K562 (cell line): ENCODE data around the gene HADH. TPM values are rescaled to one million over a fixed set of nuclear protein-coding genes. Genes with fewer than 3 reads are reported as not detected.

Source experiments
- ATAC-seq: fragments of 200-7000 bp; cut with Tn5 transposase; 3 replicates; pipeline ENCODE4 v1.9.1; 2020; ENCODE audit warnings: moderate library complexity
- BruUV-seq: library from RNA; stranded (reverse); fragments of 400-500 nt; replicated peaks from 2 replicates; lab custom pipeline; 2021; lab: Mats Ljungman, UMichigan
- CTCF ChIA-PET: fragments of 300-600 bp; formaldehyde crosslinking; extraction: SDS; loops from one replicate; lab custom pipeline; 2021; ENCODE audit warnings: low intra/inter-chr PET ratio; lab: Yijun Ruan, JAX
- POLR2A ChIA-PET: fragments of 300-600, 350-650 bp; sonication (Branson Sonifier 250); formaldehyde crosslinking; extraction: SDS; loops from one replicate; lab custom pipeline; 2021; ENCODE audit warnings: antibody characterized with exemption, inconsistent platforms; lab: Yijun Ruan, JAX
- DNase-seq, 4 experiments: peaks; one replicate each; pipeline versions ENCODE4 v3.0.0 to v3.0.0-alpha.2; 2011 to 2018; ENCODE audit warnings: low spot score in 3 of 4, mixed read lengths in 3 of 4; ENCODE audit errors: extremely low read depth in 1 of 4
- FAIRE-seq: peaks from 2 replicates; lab custom pipeline; 2011; peaks lifted over from hg19 to GRCh38; lab: Jason Lieb, UNC
- H2AFZ ChIP-seq: 2 replicates; pipeline ENCODE4 v1.6.0; 2011; ENCODE audit warnings: low read depth, low read length, control low read depth, inconsistent platforms
- H3K27ac ChIP-seq: fragments of 200-600 bp; 3 replicates; pipeline ENCODE4 v1.8.0; 2011; ENCODE audit warnings: low read depth, mild to moderate bottlenecking, control low read depth, inconsistent platforms, low read length, moderate library complexity, mixed read lengths; ENCODE audit errors: extremely low read depth
- H3K27me3 ChIP-seq, 2 experiments: fragments of 300-600 bp in 1 of 2; 2 replicates in 1 of 2; 3 replicates in 1 of 2; pipeline versions ENCODE4 v1.6.0 to v1.8.0; 2011; ENCODE audit warnings: inconsistent platforms in 2 of 2, low read length in 2 of 2, mild to moderate bottlenecking in 1 of 2, mixed read lengths in 1 of 2, moderate library complexity in 1 of 2; ENCODE audit not compliant: control insufficient read depth in 2 of 2, insufficient read depth in 2 of 2
- H3K36me3 ChIP-seq: fragments of 300-600 bp; 3 replicates; pipeline ENCODE4 v1.8.0; 2011; ENCODE audit warnings: mild to moderate bottlenecking, low read length, inconsistent platforms; ENCODE audit not compliant: control insufficient read depth, insufficient read depth
- H3K4me1 ChIP-seq, 2 experiments: fragments of 200-600 bp in 1 of 2; replicated peaks in 1 of 2; 2 replicates in 1 of 2; 3 replicates in 1 of 2; pipeline versions ENCODE4 v1.5.1 to v1.8.0; 2011; ENCODE audit warnings: inconsistent platforms in 2 of 2, low read length in 2 of 2, mild to moderate bottlenecking in 1 of 2, mixed read lengths in 1 of 2, moderate library complexity in 1 of 2; ENCODE audit not compliant: control insufficient read depth in 2 of 2, insufficient read depth in 2 of 2
- H3K4me2 ChIP-seq: 2 replicates; pipeline ENCODE4 v1.6.1; 2011; ENCODE audit warnings: low read length, control low read depth, inconsistent platforms, mixed read lengths; ENCODE audit not compliant: insufficient read depth
- H3K4me3 ChIP-seq: fragments of 200-600 bp; sonication (generic), shearing (Covaris generic); 2 replicates; pipeline ENCODE4 v1.5.1; 2016; ENCODE audit warnings: control low read depth, inconsistent platforms
- H3K79me2 ChIP-seq: fragments of 200-600 bp; 3 replicates; pipeline ENCODE4 v1.8.0; 2011; ENCODE audit warnings: low read length, inconsistent platforms; ENCODE audit not compliant: control insufficient read depth, insufficient read depth
- H3K9ac ChIP-seq, 2 experiments: 2 replicates each; pipeline versions ENCODE4 v1.6.0 to v1.6.1; 2011; ENCODE audit warnings: low read depth in 2 of 2, low read length in 2 of 2, control low read depth in 1 of 2, inconsistent platforms in 1 of 2, mild to moderate bottlenecking in 1 of 2, mixed read lengths in 1 of 2; ENCODE audit not compliant: insufficient read depth in 1 of 2
- H3K9me1 ChIP-seq: one replicate; pipeline ENCODE4 v1.6.0; 2011; ENCODE audit warnings: inconsistent platforms, mild to moderate bottlenecking, low read length, moderate library complexity; ENCODE audit not compliant: control insufficient read depth, insufficient read depth
- H3K9me3 ChIP-seq: replicated peaks from 2 replicates; pipeline ENCODE4 v1.5.1; 2011; ENCODE audit warnings: low read depth, low read length, inconsistent platforms; ENCODE audit not compliant: control insufficient read depth, insufficient read depth
- H4K20me1 ChIP-seq: replicated peaks from 2 replicates; pipeline ENCODE4 v1.6.1; 2011; ENCODE audit warnings: low read length, inconsistent platforms, mixed read lengths; ENCODE audit not compliant: control insufficient read depth, insufficient read depth
- ILF3 ChIP-seq: fragments of 450-650 bp; IDR thresholded peaks from 2 replicates; pipeline ENCODE4 v1.6.1; 2018; ENCODE audit warnings: antibody characterized with exemption, mild to moderate bottlenecking, moderate library complexity, borderline replicate concordance
- KAT2B ChIP-seq: IDR thresholded peaks from one replicate; pipeline ENCODE4 v1.6.1; 2012; ENCODE audit warnings: low read depth, mild to moderate bottlenecking, control low read depth, inconsistent platforms, low read length, moderate library complexity
- MIER1 ChIP-seq: fragments of 450-650 bp; IDR thresholded peaks from 2 replicates; pipeline ENCODE4 v1.6.1; 2016; ENCODE audit warnings: antibody characterized with exemption, mild to moderate bottlenecking, low read depth
- POLR3G ChIP-seq: IDR thresholded peaks from 2 replicates; pipeline ENCODE4 v1.6.1; 2011; ENCODE audit not compliant: insufficient read length, insufficient replicate concordance; ENCODE audit errors: extremely low read depth
- PRPF4 ChIP-seq: fragments of 200-400 bp; formaldehyde crosslinking; IDR thresholded peaks from one replicate; pipeline ENCODE4 v1.6.1; 2017; ENCODE audit warnings: low read length, low read depth, mild to moderate bottlenecking; ENCODE audit not compliant: insufficient read depth, poor library complexity, severe bottlenecking
- TCF3 ChIP-seq: sonication (generic); formaldehyde crosslinking; IDR thresholded peaks from 2 replicates; pipeline ENCODE4 v1.4.0; 2020; ENCODE audit warnings: mild to moderate bottlenecking, missing genetic modification reagents
- ZFPM2 ChIP-seq: fragments of 250-450 bp; sonication (Bioruptor Pico); IDR thresholded peaks from 2 replicates; pipeline ENCODE4 v1.5.1; 2022; ENCODE audit warnings: mild to moderate bottlenecking
- ZNF263 ChIP-seq: sonication (generic); formaldehyde crosslinking; IDR thresholded peaks from 2 replicates; pipeline ENCODE4 v1.8.0; 2022; ENCODE audit warnings: mild to moderate bottlenecking, missing genetic modification reagents, borderline replicate concordance
- ZNF699 ChIP-seq: fragments of 250-450 bp; sonication (Bioruptor Pico); IDR thresholded peaks from 2 replicates; pipeline ENCODE4 v1.8.0; 2021; ENCODE audit warnings: mild to moderate bottlenecking, moderate library complexity; ENCODE audit not compliant: insufficient replicate concordance
- WGBS: fragments of 100-300 bp; shearing (Covaris generic); methylation state at CpG from one replicate; pipeline ENCODE4 v1.1.6; 2016; ENCODE audit warnings: low coverage, mixed read lengths; ENCODE audit not compliant: insufficient coverage; ENCODE audit errors: missing lambda C conversion rate; 5-methylcytosine and 5-hydroxymethylcytosine counted together
- in situ Hi-C: fragments of 300-500 bp; cut with MboI; formaldehyde crosslinking; loops from 4 replicates; pipeline ENCODE4 v1.15.0; 2018; ENCODE audit warnings: inconsistent platforms, mixed read lengths
- intact Hi-C: fragments of 100-400 bp; cut with micrococcal nuclease; formaldehyde crosslinking; loops from 2 replicates; pipeline ENCODE4 v1.14.2; 2022
- polyA plus RNA-seq, 8 experiments: library from polyadenylated mRNA; depleted of rRNA in 4 of 8; stranded (reverse) in 5 of 8; unstranded in 3 of 8; fragments of >200 nt; fragmentation: Nextera tagmentation in 2 of 8; fragmentation: Illumina TruSeq in 1 of 8; extraction: Ambion mirVana in 2 of 8; extraction: Trizol in 1 of 8; gene quantifications; 2 replicates each; pipeline versions ENCODE4 v1.2.1 to v1.2.3, GENCODE V29; 2011 to 2014; ENCODE audit warnings: inconsistent platforms in 1 of 8, missing spikeins in 1 of 8
- total RNA-seq, 7 experiments: library from RNA; depleted of rRNA in 6 of 7; stranded (reverse); fragments of >200 nt in 6 of 7; fragmentation: Illumina TruSeq in 2 of 7; extraction: Trizol in 2 of 7; gene quantifications; 2 replicates each; pipeline versions ENCODE4 v1.2.1 to v1.2.3, GENCODE V29; 2011 to 2021; ENCODE audit warnings: low replicate concordance in 1 of 7
- TF ChIP-seq, protein P1 (sequence below): sonication (generic); formaldehyde crosslinking; IDR thresholded peaks from 2 replicates; pipeline ENCODE4 v1.8.0; 2023; ENCODE audit warnings: missing genetic modification reagents, mild to moderate bottlenecking, borderline replicate concordance
- TF ChIP-seq, protein P2 (sequence below): fragments of 250-450 bp; sonication (Bioruptor Pico); IDR thresholded peaks from 2 replicates; pipeline ENCODE4 v1.5.0; 2020; ENCODE audit warnings: mild to moderate bottlenecking
- TF ChIP-seq, protein P3 (sequence below): fragments of 250-450 bp; sonication (Bioruptor Pico); IDR thresholded peaks from 2 replicates; pipeline ENCODE4 v1.8.0; 2021; ENCODE audit warnings: mild to moderate bottlenecking, moderate library complexity

The HADH gene
- total and polyA plus RNA-seq, 9 of the 15 experiments (the other 6 are each of a cell fraction or from before 2014, with no cell fraction given) = 9.4 to 73.3 (median 32.8) TPM

DNA sequence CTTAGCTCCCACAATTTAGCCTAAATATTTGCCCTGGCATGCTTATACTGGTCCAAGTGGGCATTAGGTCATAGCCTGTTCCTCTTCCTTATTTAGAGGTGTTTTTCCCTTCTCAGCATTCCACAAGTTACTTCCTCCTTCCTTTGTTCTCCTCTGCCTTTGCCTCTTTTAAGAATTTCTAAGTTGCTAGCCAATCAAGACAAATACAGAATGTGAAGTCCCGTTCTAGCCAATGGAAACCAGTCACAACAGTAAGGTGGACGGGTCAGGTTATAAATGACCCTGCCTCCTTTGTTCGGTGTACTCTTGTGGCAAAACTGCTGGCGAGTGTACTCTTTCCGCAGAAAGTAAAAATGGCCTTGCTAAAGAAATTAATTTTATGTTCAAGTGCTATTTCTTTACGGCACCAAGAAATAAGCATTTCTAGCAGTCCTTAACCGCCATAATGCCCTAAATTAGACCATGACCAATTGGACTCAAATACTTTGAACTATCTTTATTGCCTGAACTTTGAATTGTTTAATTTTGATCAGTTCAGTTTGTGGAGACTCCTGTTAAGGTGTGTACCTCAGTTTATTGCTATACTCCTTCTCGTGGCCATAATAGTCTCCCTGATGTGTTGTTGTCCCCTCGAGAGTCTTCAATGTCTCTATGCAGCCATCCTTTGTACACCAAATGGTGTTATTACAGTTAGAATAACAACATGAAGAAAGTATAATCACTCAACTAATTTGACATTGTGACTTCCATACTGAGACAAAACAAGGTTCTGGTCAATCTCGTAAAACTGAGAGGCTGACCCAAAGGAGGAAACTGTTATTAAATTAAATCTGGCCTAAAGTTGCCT lies 1.6 kb upstream of the HADH start:
- CTCF ChIA-PET = no interaction called here
- POLR2A ChIA-PET = interaction anchor here (1.2 kb wide), 1 partner anchor 12 kb away, joined by 5 read pairs; no protein-coding TSS in a partner anchor
- Histone ChIP-seq H3K4me1 (peaks cover 12 to 18% of the 10 kb centered on the region in 2 experiments; a peak in 4 of 5 replicates), H3K9me1 (no peaks in the 10 kb centered on the region), H3K4me2 (peak overlapping the region; percentile 90), H3K36me3 (no peaks in the 10 kb centered on the region), H3K9ac (peak overlapping the region in 1 of 2 experiments; percentile 60; a peak in 1 of 4 replicates), H3K4me3 (no peak overlapping the region), H3K27ac (no peak overlapping the region; the same call in 2 of the 3 replicates), H3K9me3 (no peaks in the 10 kb centered on the region), H3K79me2 (peaks cover 39% of the 10 kb centered on the region), H4K20me1 (no peaks in the 10 kb centered on the region; the same call in 1 of the 2 replicates), H2AFZ (peak overlapping the region; percentile 89), H3K27me3 (no peaks in the 10 kb centered on the region)
- ATAC-seq (no peak), DNase-seq (no peak), FAIRE-seq (no peak)
- no TSS peak for BruUV-seq
- WGBS = 85% methylated on average over 10 of the region's 10 CpGs
- intact Hi-C loops (no loop called here), in situ Hi-C loops (no loop called here)
- no peak for TF ChIP-seq POLR3G
- TF ChIP-seq, protein P1, sequence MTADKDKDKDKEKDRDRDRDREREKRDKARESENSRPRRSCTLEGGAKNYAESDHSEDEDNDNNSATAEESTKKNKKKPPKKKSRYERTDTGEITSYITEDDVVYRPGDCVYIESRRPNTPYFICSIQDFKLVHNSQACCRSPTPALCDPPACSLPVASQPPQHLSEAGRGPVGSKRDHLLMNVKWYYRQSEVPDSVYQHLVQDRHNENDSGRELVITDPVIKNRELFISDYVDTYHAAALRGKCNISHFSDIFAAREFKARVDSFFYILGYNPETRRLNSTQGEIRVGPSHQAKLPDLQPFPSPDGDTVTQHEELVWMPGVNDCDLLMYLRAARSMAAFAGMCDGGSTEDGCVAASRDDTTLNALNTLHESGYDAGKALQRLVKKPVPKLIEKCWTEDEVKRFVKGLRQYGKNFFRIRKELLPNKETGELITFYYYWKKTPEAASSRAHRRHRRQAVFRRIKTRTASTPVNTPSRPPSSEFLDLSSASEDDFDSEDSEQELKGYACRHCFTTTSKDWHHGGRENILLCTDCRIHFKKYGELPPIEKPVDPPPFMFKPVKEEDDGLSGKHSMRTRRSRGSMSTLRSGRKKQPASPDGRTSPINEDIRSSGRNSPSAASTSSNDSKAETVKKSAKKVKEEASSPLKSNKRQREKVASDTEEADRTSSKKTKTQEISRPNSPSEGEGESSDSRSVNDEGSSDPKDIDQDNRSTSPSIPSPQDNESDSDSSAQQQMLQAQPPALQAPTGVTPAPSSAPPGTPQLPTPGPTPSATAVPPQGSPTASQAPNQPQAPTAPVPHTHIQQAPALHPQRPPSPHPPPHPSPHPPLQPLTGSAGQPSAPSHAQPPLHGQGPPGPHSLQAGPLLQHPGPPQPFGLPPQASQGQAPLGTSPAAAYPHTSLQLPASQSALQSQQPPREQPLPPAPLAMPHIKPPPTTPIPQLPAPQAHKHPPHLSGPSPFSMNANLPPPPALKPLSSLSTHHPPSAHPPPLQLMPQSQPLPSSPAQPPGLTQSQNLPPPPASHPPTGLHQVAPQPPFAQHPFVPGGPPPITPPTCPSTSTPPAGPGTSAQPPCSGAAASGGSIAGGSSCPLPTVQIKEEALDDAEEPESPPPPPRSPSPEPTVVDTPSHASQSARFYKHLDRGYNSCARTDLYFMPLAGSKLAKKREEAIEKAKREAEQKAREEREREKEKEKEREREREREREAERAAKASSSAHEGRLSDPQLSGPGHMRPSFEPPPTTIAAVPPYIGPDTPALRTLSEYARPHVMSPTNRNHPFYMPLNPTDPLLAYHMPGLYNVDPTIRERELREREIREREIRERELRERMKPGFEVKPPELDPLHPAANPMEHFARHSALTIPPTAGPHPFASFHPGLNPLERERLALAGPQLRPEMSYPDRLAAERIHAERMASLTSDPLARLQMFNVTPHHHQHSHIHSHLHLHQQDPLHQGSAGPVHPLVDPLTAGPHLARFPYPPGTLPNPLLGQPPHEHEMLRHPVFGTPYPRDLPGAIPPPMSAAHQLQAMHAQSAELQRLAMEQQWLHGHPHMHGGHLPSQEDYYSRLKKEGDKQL (CRISPR knock-in tag) = no peak
- no peak for TF ChIP-seq ILF3
- TF ChIP-seq KAT2B = no peak
- TF ChIP-seq TCF3 (CRISPR knock-in tag) = no peak
- TF ChIP-seq ZFPM2 (CRISPR knock-in tag) = no peak
- TF ChIP-seq PRPF4 = no peak
- TF ChIP-seq MIER1 = no peak
- TF ChIP-seq, protein P2, sequence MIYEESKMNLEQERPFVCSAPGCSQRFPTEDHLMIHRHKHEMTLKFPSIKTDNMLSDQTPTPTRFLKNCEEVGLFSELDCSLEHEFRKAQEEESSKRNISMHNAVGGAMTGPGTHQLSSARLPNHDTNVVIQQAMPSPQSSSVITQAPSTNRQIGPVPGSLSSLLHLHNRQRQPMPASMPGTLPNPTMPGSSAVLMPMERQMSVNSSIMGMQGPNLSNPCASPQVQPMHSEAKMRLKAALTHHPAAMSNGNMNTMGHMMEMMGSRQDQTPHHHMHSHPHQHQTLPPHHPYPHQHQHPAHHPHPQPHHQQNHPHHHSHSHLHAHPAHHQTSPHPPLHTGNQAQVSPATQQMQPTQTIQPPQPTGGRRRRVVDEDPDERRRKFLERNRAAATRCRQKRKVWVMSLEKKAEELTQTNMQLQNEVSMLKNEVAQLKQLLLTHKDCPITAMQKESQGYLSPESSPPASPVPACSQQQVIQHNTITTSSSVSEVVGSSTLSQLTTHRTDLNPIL (CRISPR knock-in tag) = no peak
- TF ChIP-seq ZNF699 (CRISPR knock-in tag) = no peak
- TF ChIP-seq, protein P3, sequence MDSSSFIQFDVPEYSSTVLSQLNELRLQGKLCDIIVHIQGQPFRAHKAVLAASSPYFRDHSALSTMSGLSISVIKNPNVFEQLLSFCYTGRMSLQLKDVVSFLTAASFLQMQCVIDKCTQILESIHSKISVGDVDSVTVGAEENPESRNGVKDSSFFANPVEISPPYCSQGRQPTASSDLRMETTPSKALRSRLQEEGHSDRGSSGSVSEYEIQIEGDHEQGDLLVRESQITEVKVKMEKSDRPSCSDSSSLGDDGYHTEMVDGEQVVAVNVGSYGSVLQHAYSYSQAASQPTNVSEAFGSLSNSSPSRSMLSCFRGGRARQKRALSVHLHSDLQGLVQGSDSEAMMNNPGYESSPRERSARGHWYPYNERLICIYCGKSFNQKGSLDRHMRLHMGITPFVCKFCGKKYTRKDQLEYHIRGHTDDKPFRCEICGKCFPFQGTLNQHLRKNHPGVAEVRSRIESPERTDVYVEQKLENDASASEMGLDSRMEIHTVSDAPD (CRISPR knock-in tag) = no peak
- TF ChIP-seq ZNF263 = no peak
